Neural progenitor cell (in vitro differentiated cells): Measurements from ENCODE around the gene C1orf226. TPM values are rescaled to one million over a fixed set of nuclear protein-coding genes. Genes with fewer than 3 reads are reported as not detected.

Source experiments
- DNase-seq: peaks from one replicate; pipeline ENCODE4 v3.0.0-alpha.2; 2016; ENCODE audit warnings: low spot score
- H2AFZ ChIP-seq: fragments of 200-600 bp; sonication (generic); replicated peaks from 2 replicates; pipeline ENCODE4 v1.6.1; 2016; ENCODE audit warnings: antibody characterized with exemption
- H3F3A ChIP-seq: fragments of 200-600 bp; sonication (generic); 2 replicates; pipeline ENCODE4 v1.6.1; 2016; ENCODE audit warnings: antibody characterized with exemption, low read depth
- H3K27ac ChIP-seq: fragments of 200-600 bp; sonication (generic); 2 replicates; pipeline ENCODE4 v1.5.1; 2016; ENCODE audit warnings: mild to moderate bottlenecking
- H3K27me3 ChIP-seq: fragments of 200-600 bp; sonication (generic); 2 replicates; pipeline ENCODE4 v1.6.1; 2016; ENCODE audit warnings: mild to moderate bottlenecking, moderate library complexity
- H3K36me3 ChIP-seq: fragments of 200-600 bp; sonication (generic); 2 replicates; pipeline ENCODE4 v1.5.1; 2016
- H3K4me1 ChIP-seq: fragments of 200-600 bp; sonication (generic); 2 replicates; pipeline ENCODE4 v1.6.1; 2016; ENCODE audit warnings: mixed run types
- H3K4me2 ChIP-seq: fragments of 200-600 bp; sonication (generic); 2 replicates; pipeline ENCODE4 v1.6.1; 2016
- H3K4me3 ChIP-seq: fragments of 200-600 bp; sonication (generic); 2 replicates; pipeline ENCODE4 v1.5.1; 2016
- H3K79me2 ChIP-seq: fragments of 200-600 bp; sonication (generic); 2 replicates; pipeline ENCODE4 v1.6.1; 2016; ENCODE audit warnings: low read depth
- H3K9ac ChIP-seq: fragments of 200-600 bp; sonication (generic); 2 replicates; pipeline ENCODE4 v1.6.1; 2016
- H3K9me3 ChIP-seq: fragments of 200-600 bp; sonication (generic); 2 replicates; pipeline ENCODE4 v1.5.1; 2016; ENCODE audit warnings: low read depth
- H4K20me1 ChIP-seq: fragments of 200-600 bp; sonication (generic); 2 replicates; pipeline ENCODE4 v1.6.1; 2016; ENCODE audit warnings: low read depth
- H3K27ac Mint-ChIP-seq: 3 replicates; pipeline ENCODE4 v1.8.0; 2021; ENCODE audit warnings: mixed read lengths
- H3K27me3 Mint-ChIP-seq: 2 replicates; pipeline ENCODE4 v1.8.0; 2022; ENCODE audit warnings: low read depth, mild to moderate bottlenecking, inconsistent platforms, moderate library complexity, mixed read lengths; ENCODE audit not compliant: insufficient read depth
- H3K36me3 Mint-ChIP-seq: 3 replicates; pipeline ENCODE4 v1.8.0; 2021; ENCODE audit warnings: mixed read lengths
- H3K4me1 Mint-ChIP-seq: 3 replicates; pipeline ENCODE4 v1.8.0; 2021; ENCODE audit warnings: mixed read lengths
- H3K4me3 Mint-ChIP-seq: 3 replicates; pipeline ENCODE4 v1.8.0; 2021; ENCODE audit warnings: mild to moderate bottlenecking, moderate library complexity, mixed read lengths
- H3K9me3 Mint-ChIP-seq: 3 replicates; pipeline ENCODE4 v1.8.0; 2020; ENCODE audit warnings: mixed read lengths
- CTCF ChIP-seq: fragments of 200-600 bp; sonication (generic); IDR thresholded peaks from 2 replicates; pipeline ENCODE4 v1.5.1; 2017; ENCODE audit warnings: antibody characterized with exemption, mild to moderate bottlenecking
- EZH2 ChIP-seq: fragments of 200-600 bp; sonication (generic); IDR thresholded peaks from 2 replicates; pipeline ENCODE4 v1.6.1; 2017; ENCODE audit warnings: antibody characterized with exemption, mild to moderate bottlenecking, moderate library complexity
- EZH2phosphoT487 ChIP-seq: fragments of 200-600 bp; sonication (generic); IDR thresholded peaks from 2 replicates; pipeline ENCODE4 v1.6.1; 2017; ENCODE audit warnings: antibody characterized with exemption
- total RNA-seq: library from RNA; depleted of rRNA; stranded (reverse); fragments of >200 nt; gene quantifications from 2 replicates; pipeline ENCODE4 v1.2.3, GENCODE V29; 2015; ENCODE audit warnings: low replicate concordance

Gene C1orf226
- total RNA-seq, result 3.9 and 11.3 TPM in 2 replicates

- Histone ChIP-seq H3K4me3 (no peak within 1 kb of the TSS), H3F3A (no peaks in the 10 kb centered on the region), H3K9ac (no peak within 1 kb of the TSS), H3K27ac (no peak within 1 kb of the TSS), H3K4me1 (peaks cover 23% of the 10 kb centered on the region), H3K27me3 (no peaks in the 10 kb centered on the region), H3K4me2 (no peak within 1 kb of the TSS), H2AFZ (no peak within 1 kb of the TSS), H3K36me3 (no peaks in the 10 kb centered on the region), H4K20me1 (no peaks in the 10 kb centered on the region), H3K79me2 (no peaks in the 10 kb centered on the region), H3K9me3 (no peaks in the 10 kb centered on the region)
- peaks cover 4% of the 10 kb centered on the region for H3K27me3 Mint-ChIP-seq
- TF ChIP-seq EZH2 (no peak), EZH2phosphoT487 (no peak), CTCF (no peak)
- no peak within 1 kb of the TSS for H3K4me3 Mint-ChIP-seq
- H3K9me3 Mint-ChIP-seq, result no peaks in the 10 kb centered on the region
- no peak for DNase-seq
- H3K4me1 Mint-ChIP-seq, result peaks cover 31% of the 10 kb centered on the region
- no peak within 1 kb of the TSS for H3K27ac Mint-ChIP-seq
- H3K36me3 Mint-ChIP-seq, result peaks cover 31% of the 10 kb centered on the region
These were observed at the start of gene C1orf226 for GRCh38 chr1:162381383-162381782. Gene C1orf226 (plus strand): TSS chr1:162381728. CDS start chr1:162381902, 174 bp downstream.

- peaks cover 39% of the 10 kb centered on the region for H3K4me1 Mint-ChIP-seq
- no peak overlapping the region for H3K4me3 ChIP-seq
- peaks cover 17% of the 10 kb centered on the region for H3K36me3 Mint-ChIP-seq
- no peak overlapping the region for H3K4me3 Mint-ChIP-seq
- TF ChIP-seq CTCF (no peak), EZH2phosphoT487 (no peak), EZH2 (no peak)
- H3K27ac ChIP-seq, result no peak overlapping the region
- no peaks in the 10 kb centered on the region for H3K79me2 ChIP-seq
- H2AFZ ChIP-seq, result no peak overlapping the region
- H3K9me3 Mint-ChIP-seq, result no peaks in the 10 kb centered on the region
- H3K27me3 ChIP-seq, result no peaks in the 10 kb centered on the region
- no peaks in the 10 kb centered on the region for H3F3A ChIP-seq
- no peaks in the 10 kb centered on the region for H4K20me1 ChIP-seq
- H3K4me2 ChIP-seq, result no peak overlapping the region
- peaks cover 12% of the 10 kb centered on the region for H3K4me1 ChIP-seq
- H3K27ac Mint-ChIP-seq, result peak overlapping the region; percentile 42
- no peaks in the 10 kb centered on the region for H3K27me3 Mint-ChIP-seq
- no peak for DNase-seq
- H3K9me3 ChIP-seq, result no peaks in the 10 kb centered on the region
- H3K36me3 ChIP-seq, result no peaks in the 10 kb centered on the region
- no peak overlapping the region for H3K9ac ChIP-seq
These were observed 47.5 kb upstream of the C1orf226 start for GRCh38 chr1:162333991-162334390.

- Histone ChIP-seq H3K27me3 (no peaks in the 10 kb centered on the region), H3K36me3 (no peaks in the 10 kb centered on the region), H3F3A (no peaks in the 10 kb centered on the region), H3K9ac (no peak overlapping the region), H4K20me1 (no peaks in the 10 kb centered on the region), H3K79me2 (no peaks in the 10 kb centered on the region), H3K4me3 (no peak overlapping the region), H3K9me3 (no peaks in the 10 kb centered on the region), H3K27ac (no peak overlapping the region), H3K4me1 (peaks cover 12% of the 10 kb centered on the region), H2AFZ (no peak overlapping the region), H3K4me2 (no peak overlapping the region)
- Mint-ChIP-seq H3K4me3 (no peak overlapping the region), H3K36me3 (peaks cover 17% of the 10 kb centered on the region), H3K4me1 (peaks cover 39% of the 10 kb centered on the region), H3K27ac (peak overlapping the region; percentile 21), H3K9me3 (no peaks in the 10 kb centered on the region), H3K27me3 (no peaks in the 10 kb centered on the region)
- no peak for TF ChIP-seq CTCF
- no peak for DNase-seq
These were observed 46.4 kb upstream of the C1orf226 start for GRCh38 chr1:162335126-162335525.
